GM23338 (cell line): ENCODE data around the gene SLC6A1. TPM values are rescaled to one million over a fixed set of nuclear protein-coding genes. Genes with fewer than 3 reads are reported as not detected.

Source experiments
- ATAC-seq: fragments of 200-7000 bp; cut with Tn5 transposase; 3 replicates; pipeline ENCODE4 v1.9.1; 2020
- DNase-seq: peaks from one replicate; pipeline ENCODE4 v3.0.0-alpha.2; 2015; ENCODE audit warnings: low spot score
- H2AFZ ChIP-seq: fragments of 200-600 bp; sonication (generic); 2 replicates; pipeline ENCODE4 v1.8.0; 2016; ENCODE audit warnings: antibody characterized with exemption, mild to moderate bottlenecking, moderate library complexity
- H3F3A ChIP-seq: fragments of 200-600 bp; sonication (generic); replicated peaks from 2 replicates; pipeline ENCODE4 v1.8.0; 2017; ENCODE audit warnings: antibody characterized with exemption, mixed run types, low read depth
- H3K27ac ChIP-seq: fragments of 200-600 bp; sonication (generic); 2 replicates; pipeline ENCODE4 v1.6.1; 2016; ENCODE audit warnings: low read depth
- H3K27me3 ChIP-seq: fragments of 200-600 bp; sonication (generic); 2 replicates; pipeline ENCODE4 v1.8.0; 2016; ENCODE audit warnings: mild to moderate bottlenecking, mixed run types, moderate library complexity; ENCODE audit not compliant: insufficient read depth
- H3K36me3 ChIP-seq: fragments of 200-600 bp; sonication (generic); 2 replicates; pipeline ENCODE4 v1.8.0; 2016; ENCODE audit warnings: mild to moderate bottlenecking; ENCODE audit not compliant: insufficient read depth
- H3K4me1 ChIP-seq: fragments of 200-600 bp; sonication (generic); 2 replicates; pipeline ENCODE4 v1.8.0; 2016; ENCODE audit warnings: mild to moderate bottlenecking, moderate library complexity; ENCODE audit not compliant: insufficient read depth
- H3K4me2 ChIP-seq: fragments of 200-600 bp; sonication (generic); 2 replicates; pipeline ENCODE4 v1.7.1; 2017; ENCODE audit warnings: mixed run types
- H3K4me3 ChIP-seq: fragments of 200-600 bp; sonication (generic); 2 replicates; pipeline ENCODE4 v1.6.1; 2016; ENCODE audit warnings: mixed run types
- H3K79me2 ChIP-seq: fragments of 200-600 bp; sonication (generic); replicated peaks from 2 replicates; pipeline ENCODE4 v1.8.0; 2017; ENCODE audit warnings: mild to moderate bottlenecking; ENCODE audit not compliant: insufficient read depth
- H3K9me2 ChIP-seq: fragments of 200-600 bp; sonication (generic); 2 replicates; pipeline ENCODE4 v1.8.0; 2017; ENCODE audit not compliant: insufficient read depth
- H4K20me1 ChIP-seq: fragments of 200-600 bp; sonication (generic); replicated peaks from 2 replicates; pipeline ENCODE4 v1.8.0; 2017; ENCODE audit warnings: mild to moderate bottlenecking; ENCODE audit not compliant: insufficient read depth
- H3K27ac Mint-ChIP-seq: 2 replicates; pipeline ENCODE4 v1.8.0; 2020; ENCODE audit warnings: inconsistent platforms, mild to moderate bottlenecking, moderate library complexity, mixed read lengths
- H3K27me3 Mint-ChIP-seq: 3 replicates; pipeline ENCODE4 v1.8.0; 2022; ENCODE audit warnings: low read depth, mild to moderate bottlenecking, moderate library complexity, mixed read lengths, inconsistent platforms; ENCODE audit not compliant: insufficient read depth, poor library complexity
- H3K36me3 Mint-ChIP-seq: 3 replicates; pipeline ENCODE4 v1.8.0; 2021; ENCODE audit warnings: low read depth, mild to moderate bottlenecking, inconsistent platforms, moderate library complexity, mixed read lengths
- H3K4me1 Mint-ChIP-seq: 3 replicates; pipeline ENCODE4 v1.8.0; 2020; ENCODE audit warnings: mild to moderate bottlenecking, inconsistent platforms, mixed read lengths
- H3K4me3 Mint-ChIP-seq: 3 replicates; pipeline ENCODE4 v1.8.0; 2021; ENCODE audit warnings: moderate library complexity, mild to moderate bottlenecking, inconsistent platforms, mixed read lengths
- H3K9me3 Mint-ChIP-seq: 3 replicates; pipeline ENCODE4 v1.8.0; 2020; ENCODE audit warnings: moderate library complexity, mild to moderate bottlenecking, inconsistent platforms, mixed read lengths
- ETS1 ChIP-seq: IDR thresholded peaks from 2 replicates; pipeline ENCODE4 v1.6.1; 2016; ENCODE audit warnings: antibody characterized with exemption
- EZH2phosphoT487 ChIP-seq: fragments of 200-600 bp; sonication (generic); IDR thresholded peaks from one replicate; pipeline ENCODE4 v1.8.1; 2018; ENCODE audit warnings: antibody characterized with exemption; ENCODE audit not compliant: unreplicated experiment
- JUNB ChIP-seq: IDR thresholded peaks from one replicate; pipeline ENCODE4 v1.6.1; 2016; ENCODE audit warnings: antibody characterized with exemption; ENCODE audit not compliant: unreplicated experiment
- STAT1 ChIP-seq: IDR thresholded peaks from one replicate; pipeline ENCODE4 v1.6.1; 2016; ENCODE audit warnings: antibody characterized with exemption; ENCODE audit not compliant: unreplicated experiment
- ZNF114 ChIP-seq: fragments of 250-450 bp; sonication (Bioruptor Pico); IDR thresholded peaks from 2 replicates; pipeline ENCODE4 v1.5.0; 2020; ENCODE audit warnings: mild to moderate bottlenecking, moderate library complexity
- ZNF331 ChIP-seq: fragments of 250-450 bp; sonication (Bioruptor Pico); IDR thresholded peaks from 2 replicates; pipeline ENCODE4 v1.5.0; 2020; ENCODE audit warnings: low read depth, mild to moderate bottlenecking, moderate library complexity
- ZNF462 ChIP-seq: fragments of 250-450 bp; sonication (Bioruptor Pico); IDR thresholded peaks from 2 replicates; pipeline ENCODE4 v1.5.0; 2020; ENCODE audit warnings: mild to moderate bottlenecking, moderate library complexity
- polyA plus RNA-seq: library from polyadenylated mRNA; unstranded; fragments of >200 nt; fragmentation: Nextera tagmentation; extraction: Ambion mirVana; gene quantifications from 2 replicates; pipeline ENCODE4 v1.2.1, GENCODE V29; 2016
- total RNA-seq: library from RNA; depleted of rRNA; stranded (reverse); fragments of >200 nt; shearing (Covaris generic); gene quantifications from 2 replicates; pipeline ENCODE4 v1.2.3, GENCODE V29; 2014

The SLC6A1 gene
- total and polyA plus RNA-seq, 2 experiments from 2014 or later, result 0.16 to 0.28 TPM

- TF ChIP-seq ETS1 (no peak), ZNF462 (CRISPR knock-in tag) (no peak), ZNF331 (no peak), ZNF114 (no peak), EZH2phosphoT487 (no peak), JUNB (no peak), STAT1 (no peak)
Measured at GRCh38 chr3:11035757-11036505, 43.4 kb downstream of the SLC6A1 start (continued).

- Mint-ChIP-seq H3K4me1 (no peaks in the 10 kb centered on the region; the same call in 2 of the 3 replicates), H3K4me3 (no peak overlapping the region), H3K27me3 (peaks cover 6% of the 10 kb centered on the region), H3K27ac (no peak overlapping the region), H3K36me3 (no peaks in the 10 kb centered on the region), H3K9me3 (no peaks in the 10 kb centered on the region; the same call in 2 of the 3 replicates)
- Histone ChIP-seq H3K27ac (no peak overlapping the region), H2AFZ (0 out of 2 replicates have a peak overlapping the region, but pooled peaks have one; percentile 59), H4K20me1 (no peaks in the 10 kb centered on the region), H3K79me2 (no peaks in the 10 kb centered on the region), H3K9me2 (no peaks in the 10 kb centered on the region), H3K27me3 (no peaks in the 10 kb centered on the region), H3F3A (no peaks in the 10 kb centered on the region), H3K36me3 (no peaks in the 10 kb centered on the region), H3K4me2 (no peak overlapping the region), H3K4me1 (no peaks in the 10 kb centered on the region), H3K4me3 (no peak overlapping the region)
- DNase-seq, result no peak
- no peak for ATAC-seq
- TF ChIP-seq ZNF462 (CRISPR knock-in tag), result no peak
Measured at GRCh38 chr3:11037241-11037873, 44.8 kb downstream of the SLC6A1 start.
